IPS-NIHi7 (cell line): ENCODE results near the gene S1PR5.
"Not testable (repeated sequence)": the region's sequence is repeated elsewhere in the genome, so short reads cannot be mapped to it uniquely, and the experiment has no call there.

Experiments used
- DNase-seq: peaks from one replicate; pipeline ENCODE4 v3.0.0; 2012; ENCODE audit warnings: mixed read lengths; ENCODE audit errors: extremely low spot score

S1PR5 gene

GRCh38 chr19:10544242-10544752, 27.1 kb upstream of the S1PR5 start:
- peak; percentile 31 for DNase-seq

- DNase-seq, result peak; percentile 100
Observed at GRCh38 chr19:10543420-10544241, 26.4 kb upstream of the S1PR5 start, which contains the start of gene ATG4D. ATG4D (plus strand) TSS chr19:10543904; CDS start chr19:10544091, 187 bp downstream.

- DNase-seq, result no peak
Observed at GRCh38 chr19:10543059-10543419, 25.8 kb upstream of the S1PR5 start.

GRCh38 chr19:10539016-10539415, 21.8 kb upstream of the S1PR5 start:
- DNase-seq, result not testable (repeated sequence)

GRCh38 chr19:10538204-10538983, 21.1 kb upstream of the S1PR5 start:
- no peak for DNase-seq

- no peak for DNase-seq
Observed at GRCh38 chr19:10537668-10538067, 20.4 kb upstream of the S1PR5 start.

- no peak for DNase-seq
Observed at GRCh38 chr19:10535613-10536012, 18.4 kb upstream of the S1PR5 start.

GRCh38 chr19:10533646-10534386, 16.6 kb upstream of the S1PR5 start:
- DNase-seq, result no peak

- no peak for DNase-seq
Observed at GRCh38 chr19:10532457-10532856, 15.2 kb upstream of the S1PR5 start.

GRCh38 chr19:10526887-10527286, 9.6 kb upstream of the S1PR5 start:
- DNase-seq, result not testable (repeated sequence)

GRCh38 chr19:10525636-10526035, 8.4 kb upstream of the S1PR5 start:
- DNase-seq, result no peak

- DNase-seq, result no peak
Observed at GRCh38 chr19:10523135-10523636, 5.9 kb upstream of the S1PR5 start.

- no peak for DNase-seq
Observed at GRCh38 chr19:10521461-10522171, 4.4 kb upstream of the S1PR5 start.

GRCh38 chr19:10520652-10521318, 3.5 kb upstream of the S1PR5 start:
- no peak for DNase-seq

GRCh38 chr19:10519421-10519820, 2.2 kb upstream of the S1PR5 start:
- no peak for DNase-seq

- DNase-seq, result peak; percentile 31
Observed at GRCh38 chr19:10518444-10519361, 1.5 kb upstream of the S1PR5 start.

GRCh38 chr19:10517760-10518443, 655 bp upstream of the S1PR5 start:
- peak; percentile 76 for DNase-seq

- no peak for DNase-seq
Observed at GRCh38 chr19:10516671-10517286, 468 bp downstream of the S1PR5 start.

- no peak for DNase-seq
Observed at GRCh38 chr19:10516064-10516385, 1.2 kb downstream of the S1PR5 start.
